ENCODE data around the gene CERS6.

The CERS6 gene

DNA sequence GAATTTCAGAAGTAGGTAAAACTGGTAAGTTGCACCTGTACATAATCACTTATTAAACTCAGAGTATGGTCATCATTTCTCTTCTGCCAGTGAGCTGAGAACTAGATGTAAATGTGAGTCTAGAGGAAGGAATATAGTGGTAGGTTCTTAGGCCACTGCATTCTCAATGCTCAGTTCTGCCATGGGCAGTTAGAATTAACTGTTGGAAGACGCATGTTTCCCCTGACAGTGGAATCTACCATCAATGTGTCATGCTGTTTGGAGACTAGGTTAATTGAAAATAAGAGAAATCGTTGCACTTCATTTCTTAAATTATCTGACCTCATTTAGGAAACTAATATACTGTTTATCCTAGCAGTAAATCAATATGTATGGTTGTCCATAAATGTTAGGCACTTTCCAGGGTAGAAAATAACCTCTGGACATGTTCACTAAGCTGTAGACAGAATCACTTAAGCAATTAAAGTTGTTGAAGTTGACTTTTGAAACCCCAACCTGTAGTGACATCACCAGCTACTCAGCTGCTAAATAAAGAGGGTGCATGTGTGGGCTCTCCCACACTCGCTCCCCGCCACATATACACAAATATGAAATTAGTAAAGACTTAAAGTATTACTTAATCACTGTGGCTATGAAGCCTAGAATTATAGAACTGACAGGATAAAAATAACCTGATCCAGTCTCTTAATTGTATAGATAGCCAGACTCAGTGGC, 254.8 kb downstream of the CERS6 start:
- DNase-seq, result no peak

DNA sequence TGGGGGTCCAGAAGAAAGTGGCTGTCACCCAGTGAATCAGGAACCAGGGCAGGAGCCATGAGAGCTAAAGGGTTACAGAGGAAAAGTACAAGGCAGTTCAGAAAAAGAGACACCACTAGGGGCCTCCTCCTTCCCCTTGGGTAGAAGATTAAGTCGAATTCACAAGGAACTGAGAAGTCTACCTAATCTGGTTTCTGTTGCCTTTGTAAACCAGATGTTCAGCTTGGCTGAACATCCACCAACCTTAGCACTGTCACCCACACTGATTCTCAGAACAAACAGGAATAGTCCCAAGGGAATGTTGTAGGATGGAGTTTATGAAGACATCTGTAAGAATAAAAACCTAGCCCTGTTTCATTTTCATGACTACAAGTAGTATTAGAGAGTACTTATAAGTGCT, 256.0 kb downstream of the CERS6 start:
- no peak for DNase-seq

- no peak for DNase-seq
Observed at GRCh38 chr2:168713325-168713724, 257.3 kb downstream of the CERS6 start.

- DNase-seq, result no peak
Observed at GRCh38 chr2:168715849-168716248, 259.8 kb downstream of the CERS6 start.

DNA sequence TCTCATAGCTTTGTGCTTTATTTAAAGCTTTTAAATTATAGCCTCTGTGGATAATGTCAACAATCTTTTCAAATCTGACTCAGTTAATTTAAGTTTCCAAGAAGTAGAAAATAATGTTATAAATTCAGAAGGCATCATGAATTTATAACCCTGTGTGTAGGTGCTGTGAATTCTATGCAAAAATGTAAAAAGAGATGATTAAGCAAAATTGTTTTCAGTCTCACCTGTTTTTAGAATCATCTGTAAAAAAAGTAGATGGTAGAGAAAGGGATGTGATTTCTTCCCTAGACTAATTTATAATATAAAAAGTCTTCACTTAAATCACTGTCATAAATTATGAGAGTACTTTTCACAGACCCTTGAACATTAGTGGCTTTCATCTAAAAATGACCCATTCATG, 260.8 kb downstream of the CERS6 start:
- DNase-seq, result no peak

DNA sequence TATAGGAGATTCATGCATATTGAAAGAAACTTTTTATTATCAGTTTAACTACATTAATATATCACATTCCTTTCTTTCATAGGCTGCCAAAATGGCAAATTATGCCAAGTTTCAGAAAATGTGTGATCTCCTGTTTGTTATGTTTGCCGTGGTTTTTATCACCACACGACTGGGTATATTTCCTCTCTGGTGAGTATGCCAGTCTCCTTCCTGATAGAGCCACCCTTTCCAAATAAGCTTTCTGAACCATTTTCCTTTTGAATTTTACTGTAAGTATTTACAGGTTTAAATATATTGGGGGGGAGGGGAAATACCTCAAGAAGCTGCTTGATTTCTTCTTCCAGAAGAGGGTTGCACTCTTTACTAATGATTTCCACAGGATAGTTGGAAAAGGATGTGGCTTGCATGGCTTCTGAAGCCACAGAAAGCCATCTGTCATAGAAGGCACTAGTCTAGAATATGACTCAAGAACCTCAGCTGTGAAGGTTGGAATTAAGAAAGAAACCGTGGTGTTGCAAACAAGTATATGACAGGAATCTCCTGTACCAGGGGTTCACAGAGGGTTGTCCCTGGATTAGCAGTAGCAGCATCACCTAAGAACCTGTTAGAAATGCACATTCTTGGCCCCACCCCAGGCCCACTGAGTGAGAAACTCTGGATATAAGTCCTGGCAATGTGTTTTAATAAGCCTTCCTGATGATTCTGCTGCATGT, 261.9 kb downstream of the CERS6 start:
- no peak for DNase-seq

GRCh38 chr2:168718622-168719021, 262.6 kb downstream of the CERS6 start:
- no peak for DNase-seq

DNA sequence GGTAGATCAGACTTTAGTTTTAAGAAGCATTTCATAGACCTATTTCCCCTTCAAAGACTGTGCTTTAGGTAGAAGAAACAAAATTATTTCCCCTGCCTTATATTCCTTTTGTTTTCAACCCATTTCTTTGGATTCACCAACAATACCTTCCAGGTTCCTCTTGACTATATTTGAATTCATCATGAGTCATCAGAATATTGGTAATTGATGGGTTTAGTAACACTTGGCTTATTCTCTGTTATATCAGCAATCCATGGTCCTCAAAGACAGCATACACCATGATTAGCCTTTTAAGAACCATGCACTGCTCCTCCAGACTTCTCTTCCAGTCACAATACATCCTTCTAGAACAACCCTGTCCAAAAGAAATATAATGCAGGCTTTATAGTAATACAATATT, 263.4 kb downstream of the CERS6 start:
- DNase-seq, result no peak

DNA sequence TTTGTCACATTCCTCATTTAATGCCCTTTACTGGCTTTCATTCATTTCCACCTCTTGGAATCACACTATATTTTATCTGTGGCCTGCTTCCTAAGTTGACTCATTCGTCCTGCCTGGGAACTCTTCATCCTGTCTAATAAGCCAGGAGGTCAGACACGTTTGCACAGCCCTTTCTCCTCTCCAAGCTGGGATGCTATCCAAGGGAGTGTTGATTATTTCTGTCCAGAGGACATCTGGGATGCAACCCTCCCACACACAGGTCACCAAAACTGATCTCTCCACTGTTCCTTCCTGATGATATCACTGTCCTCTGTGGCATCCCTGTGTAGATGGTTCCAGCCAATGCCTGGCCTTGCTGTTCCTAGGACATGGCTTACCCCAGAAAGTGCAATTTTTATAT, 266.5 kb downstream of the CERS6 start:
- DNase-seq, result no peak

- DNase-seq, result no peak
Observed at GRCh38 chr2:168723275-168723899, 267.3 kb downstream of the CERS6 start.

DNA sequence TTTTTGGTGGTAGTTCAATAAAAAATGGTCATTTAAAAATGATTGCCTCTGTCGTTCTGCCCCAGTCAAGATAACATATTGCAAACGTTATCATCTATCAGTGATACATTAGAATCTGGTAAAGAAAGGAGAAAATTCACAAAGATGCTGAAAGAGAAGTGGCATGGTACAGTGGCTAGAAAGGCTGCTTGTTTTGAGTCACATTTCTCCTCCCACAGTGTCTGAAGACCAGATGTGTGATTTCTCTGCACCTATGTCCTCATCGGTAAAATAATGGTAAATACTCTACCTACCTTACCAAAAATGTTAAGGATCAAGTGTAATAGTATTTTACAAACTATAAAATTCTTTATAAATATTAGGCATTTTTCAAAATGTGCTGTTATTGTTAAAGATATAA, 270.3 kb downstream of the CERS6 start:
- no peak for DNase-seq

DNA sequence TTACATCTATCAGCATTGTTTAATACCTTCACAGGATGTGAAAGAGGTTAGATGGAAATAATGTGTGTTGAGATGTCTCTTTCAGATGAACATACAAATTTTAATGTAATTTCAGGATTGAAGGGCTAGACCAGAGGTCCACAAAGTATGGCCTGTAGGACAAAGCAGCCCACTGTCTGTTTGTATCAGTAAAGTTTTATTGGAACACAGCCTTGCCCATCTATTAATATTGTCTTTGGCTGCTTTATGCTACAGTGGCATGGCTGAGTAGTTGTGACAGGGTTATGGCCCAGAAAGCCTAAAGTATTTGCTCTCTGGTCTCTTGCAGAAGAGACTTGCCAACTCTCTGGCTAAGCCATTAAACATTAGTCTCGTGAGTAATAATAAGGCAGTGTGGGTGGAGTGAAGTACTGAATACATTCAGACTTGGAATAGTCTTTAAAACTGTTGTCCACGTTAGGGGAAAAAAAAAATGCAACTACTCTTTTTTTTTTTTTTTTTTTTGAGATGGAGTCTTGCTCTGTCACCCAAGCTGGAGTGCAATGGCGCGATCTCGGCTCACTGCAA, 271.9 kb downstream of the CERS6 start:
- no peak for DNase-seq

GRCh38 chr2:168729455-168729854, 273.4 kb downstream of the CERS6 start:
- DNase-seq, result no peak

GRCh38 chr2:168730344-168730743, 274.3 kb downstream of the CERS6 start:
- no peak for DNase-seq

DNA sequence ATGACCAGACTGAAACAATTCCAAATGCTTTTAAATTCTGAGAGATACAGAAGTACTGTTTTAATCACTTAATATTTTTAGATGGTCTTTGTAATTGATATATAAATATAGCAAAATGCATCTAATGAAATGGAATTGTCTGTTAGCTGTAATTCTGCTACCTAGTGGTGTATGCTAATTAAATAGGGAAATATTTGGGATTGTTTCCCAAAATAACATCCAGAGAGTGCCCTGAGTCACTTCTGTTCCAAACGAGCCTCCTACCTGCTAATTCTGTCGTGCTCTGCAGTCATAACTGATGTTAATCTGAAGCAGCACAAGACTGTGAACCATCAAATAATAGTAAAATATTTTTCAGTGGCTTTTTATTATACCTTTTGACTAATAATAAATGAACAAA, 274.9 kb downstream of the CERS6 start:
- no peak for DNase-seq

DNA sequence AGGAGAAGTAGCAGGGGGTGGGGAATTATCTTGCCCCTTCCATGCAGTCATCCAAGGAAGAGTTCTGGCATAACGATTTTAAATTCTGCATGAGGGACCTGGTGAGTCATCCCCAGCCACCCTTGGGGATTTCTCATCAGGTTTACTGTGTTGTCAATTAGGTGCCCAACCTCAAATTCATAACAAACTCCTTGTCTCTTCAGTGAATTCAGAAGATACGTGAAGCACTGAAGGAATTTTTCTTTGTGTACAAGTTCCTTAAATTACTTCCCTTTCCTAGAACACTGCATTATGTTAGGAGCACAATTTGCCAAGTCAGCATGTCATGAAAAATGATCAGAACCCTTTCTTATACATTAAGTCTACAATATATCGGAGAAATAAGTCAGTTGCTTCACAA, 275.5 kb downstream of the CERS6 start:
- DNase-seq, result no peak

DNA sequence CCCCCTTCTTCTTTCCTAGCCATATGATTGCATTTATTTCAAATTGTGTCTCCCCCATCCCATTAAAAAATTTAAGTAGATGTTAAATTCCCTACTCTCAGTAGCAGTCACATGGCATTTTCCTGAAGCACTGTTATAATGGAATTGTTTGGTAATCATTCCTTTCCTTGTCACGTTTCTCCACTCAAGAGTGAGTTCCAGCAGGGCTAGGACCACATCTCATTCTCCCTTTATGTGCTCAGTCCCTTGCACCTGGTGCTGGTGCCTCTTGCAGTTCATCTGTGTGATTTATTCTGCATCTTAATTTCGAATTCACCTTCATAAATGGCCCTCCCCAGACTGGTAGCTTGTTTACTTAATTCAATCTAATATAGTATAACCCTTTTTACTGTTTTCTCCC, 276.0 kb downstream of the CERS6 start:
- DNase-seq, result no peak

DNA sequence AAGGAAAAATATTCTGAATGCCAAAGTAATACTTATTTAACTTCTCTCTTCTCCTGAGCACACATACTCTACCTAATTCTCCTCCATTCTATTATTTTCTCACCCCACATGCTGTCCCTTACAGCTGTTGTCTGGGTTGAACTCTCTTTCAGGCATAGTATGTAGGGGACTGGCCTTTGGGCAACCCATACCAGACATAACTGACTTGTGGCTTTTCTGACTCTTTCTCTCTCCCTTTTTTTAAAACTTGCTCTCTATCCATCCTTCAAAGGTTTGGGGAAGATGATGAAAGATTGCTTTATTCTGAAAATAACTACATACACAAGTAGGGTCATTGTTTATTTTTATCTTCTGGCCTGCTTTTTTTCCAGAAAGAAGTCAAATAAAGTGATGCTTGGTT, 276.4 kb downstream of the CERS6 start:
- DNase-seq, result no peak

DNA sequence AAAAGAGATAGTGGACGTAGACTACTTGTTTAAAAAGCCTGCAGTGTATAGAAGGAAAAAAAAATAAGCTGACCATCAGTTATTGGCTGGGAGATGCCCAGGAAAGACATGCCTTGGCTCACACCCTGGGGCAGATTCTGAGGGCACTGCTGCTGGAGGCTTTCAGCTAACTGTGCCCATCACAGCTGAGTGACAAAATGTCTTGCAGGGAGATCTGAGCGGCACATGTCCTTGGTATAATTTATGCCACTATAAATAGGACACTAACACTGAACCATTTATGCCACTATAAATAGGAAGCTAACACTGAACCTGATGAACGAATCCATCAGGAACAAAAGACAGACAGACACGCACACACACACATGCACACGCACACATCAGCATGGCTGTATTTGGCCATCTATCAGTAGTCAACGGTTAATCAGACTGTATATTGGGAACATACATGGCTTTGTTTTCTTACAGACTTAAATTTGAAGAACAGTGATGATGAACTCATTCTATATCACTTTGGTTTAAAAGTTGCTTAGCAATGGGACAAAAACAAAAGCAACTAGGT, 278.2 kb downstream of the CERS6 start:
- no peak for DNase-seq

GRCh38 chr2:168736649-168737445, 280.8 kb downstream of the CERS6 start:
- DNase-seq, result no peak

- no peak for DNase-seq
Observed at GRCh38 chr2:168738062-168738461, 282.0 kb downstream of the CERS6 start.

GRCh38 chr2:168740360-168740759, 284.3 kb downstream of the CERS6 start:
- no peak for DNase-seq

GRCh38 chr2:168740788-168741187, 284.7 kb downstream of the CERS6 start:
- no peak for DNase-seq
